GM18519 (cell line): ENCODE results near the gene TSEN54.
"Not testable (repeated sequence)": the region's sequence is repeated elsewhere in the genome, so short reads cannot be mapped to it uniquely, and the experiment has no call there.

Source experiments
- ATAC-seq: cut with Tn5 transposase; IDR thresholded peaks from one replicate; pipeline ENCODE4 v1.9.1; 2021; ENCODE audit warnings: mild to moderate bottlenecking, moderate library complexity; ENCODE audit not compliant: unreplicated experiment, low FRiP score

Gene TSEN54

DNA sequence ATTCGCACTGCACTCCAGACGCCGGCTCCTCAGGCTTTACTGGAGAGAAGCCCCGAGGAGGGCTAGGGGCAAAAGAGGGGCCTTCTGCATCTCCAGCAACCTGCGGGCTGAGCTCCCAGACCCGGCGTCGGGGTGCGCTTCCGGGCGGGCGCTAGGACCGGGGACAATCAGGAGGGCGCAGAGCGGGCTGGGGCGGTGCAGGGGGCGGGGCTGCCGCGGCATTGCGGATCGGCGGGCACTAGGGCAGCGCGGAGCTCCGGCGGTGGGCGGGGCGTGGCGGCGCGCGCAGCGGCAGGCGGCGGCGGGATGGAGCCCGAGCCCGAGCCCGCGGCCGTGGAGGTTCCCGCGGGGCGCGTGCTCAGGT lies at the start of gene TSEN54:
TSEN54 (plus strand) TSS at position 274 of the 364 bp plus-strand sequence; CDS start at position 307, 33 bp downstream.
- peak; percentile 36 for ATAC-seq

DNA sequence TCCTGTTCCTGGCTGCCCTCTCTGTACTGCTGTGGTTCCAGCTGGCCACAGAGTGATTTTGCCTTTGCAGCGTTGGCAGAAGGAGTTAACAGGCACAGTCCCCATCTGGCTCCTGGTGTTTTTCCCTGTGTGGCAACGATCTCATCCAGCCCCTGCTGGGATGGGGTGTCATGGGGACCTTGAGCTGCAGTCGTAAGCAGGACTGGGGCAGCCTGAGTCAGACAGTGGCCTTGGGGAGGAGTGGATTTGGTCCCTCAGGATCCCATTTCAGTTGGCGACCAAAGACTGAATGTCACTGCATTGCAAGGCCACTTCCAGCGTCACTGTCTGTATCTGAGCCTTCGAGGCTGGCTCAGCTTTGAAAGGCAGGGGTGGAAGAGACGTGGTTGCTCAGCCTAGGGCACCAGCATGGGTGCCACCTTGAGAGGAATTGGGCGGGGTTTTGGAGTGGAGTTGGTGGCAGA lies 48.0 kb upstream of the TSEN54 start:
- no peak for ATAC-seq

DNA sequence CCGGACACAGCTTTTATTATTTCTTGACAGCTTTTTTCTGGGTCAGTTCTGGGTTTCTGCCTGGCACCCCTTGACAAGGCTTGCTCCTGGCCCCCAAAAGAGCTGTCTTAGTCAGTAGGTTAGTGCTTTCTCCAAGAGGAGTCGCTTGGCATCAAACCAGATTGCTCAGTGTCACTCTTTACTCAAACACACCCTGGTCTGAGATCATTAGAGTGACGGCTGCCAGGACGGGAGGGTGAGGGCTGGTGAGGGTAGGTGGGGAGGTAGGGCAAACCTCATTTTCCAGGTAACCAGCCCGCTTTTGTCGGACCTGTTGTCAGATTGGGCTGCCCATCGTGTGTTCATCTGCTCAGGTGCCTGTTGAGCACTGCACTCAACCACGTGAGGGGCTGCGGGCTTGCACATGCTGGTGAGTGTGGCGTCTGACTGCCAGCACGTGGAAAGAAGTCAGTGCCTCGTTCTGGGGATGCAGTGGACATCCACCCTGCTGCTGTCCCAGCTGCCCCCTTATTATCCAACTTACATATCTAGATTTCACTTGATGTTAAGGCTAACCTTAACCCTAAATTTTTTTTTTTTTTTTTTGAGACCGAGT lies 47.5 kb upstream of the TSEN54 start:
- no peak for ATAC-seq

DNA sequence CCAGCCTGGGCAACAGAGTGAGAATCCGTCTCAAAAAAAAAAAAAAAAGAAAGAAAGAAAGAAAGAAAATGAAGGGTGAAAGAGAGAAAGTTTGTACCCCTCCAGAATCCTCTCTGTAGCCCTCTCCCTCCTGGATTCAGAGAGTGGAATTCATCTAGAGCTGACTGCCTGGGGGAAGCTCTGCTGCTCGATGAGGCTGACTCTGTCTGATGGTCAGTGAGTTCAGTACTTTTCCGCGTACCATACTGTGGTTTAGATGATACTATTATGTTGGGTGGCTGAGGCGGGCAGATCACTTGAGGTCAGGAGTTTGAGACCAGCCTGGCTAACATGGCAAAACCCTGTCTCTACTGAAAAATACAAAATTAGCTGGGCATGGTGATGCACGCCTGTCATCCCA lies 45.1 kb upstream of the TSEN54 start:
- ATAC-seq, result no peak

GRCh38 chr17:75472119-75472518 lies 44.2 kb upstream of the TSEN54 start:
- no peak for ATAC-seq

DNA sequence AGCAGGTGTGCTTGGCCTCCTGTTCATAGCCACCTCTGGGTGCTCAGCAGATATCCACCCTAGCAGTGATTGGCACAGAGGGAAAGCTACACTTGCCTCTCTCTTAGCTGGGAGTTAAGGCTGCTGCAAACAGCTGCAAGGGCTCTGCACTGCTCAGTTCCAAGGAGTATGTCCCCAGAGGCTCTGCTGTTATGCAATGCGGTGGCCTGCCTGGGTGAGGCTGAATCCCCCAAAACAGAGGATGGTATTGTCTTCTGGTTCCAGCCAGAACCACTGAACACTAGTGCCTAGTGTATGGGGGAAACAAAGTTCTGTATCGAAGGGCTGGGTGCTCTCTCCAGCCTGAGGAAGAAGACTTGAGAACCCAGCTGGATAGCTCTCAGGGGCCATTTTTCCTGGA lies 43.1 kb upstream of the TSEN54 start:
- ATAC-seq, result no peak

DNA sequence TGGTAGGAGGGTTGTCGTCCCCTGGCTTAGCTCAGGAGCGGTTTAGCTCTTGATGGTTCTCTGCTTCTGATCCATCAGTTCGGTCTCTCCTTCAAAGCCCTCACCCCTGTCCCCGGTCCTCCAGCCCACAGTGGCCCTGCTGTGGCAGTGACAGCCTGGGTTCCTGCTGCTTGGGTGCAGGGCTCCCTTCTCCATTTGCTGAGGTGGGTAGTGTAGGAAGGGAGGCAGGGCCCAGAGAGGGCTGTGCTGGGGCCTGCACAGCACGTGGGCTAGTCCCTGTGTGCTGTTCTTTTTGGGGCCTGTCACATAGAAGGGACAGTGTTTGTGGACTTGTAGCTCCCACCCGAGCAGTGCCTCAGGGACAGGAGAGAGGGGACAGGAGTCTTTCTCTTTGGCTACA lies 41.6 kb upstream of the TSEN54 start:
- no peak for ATAC-seq

DNA sequence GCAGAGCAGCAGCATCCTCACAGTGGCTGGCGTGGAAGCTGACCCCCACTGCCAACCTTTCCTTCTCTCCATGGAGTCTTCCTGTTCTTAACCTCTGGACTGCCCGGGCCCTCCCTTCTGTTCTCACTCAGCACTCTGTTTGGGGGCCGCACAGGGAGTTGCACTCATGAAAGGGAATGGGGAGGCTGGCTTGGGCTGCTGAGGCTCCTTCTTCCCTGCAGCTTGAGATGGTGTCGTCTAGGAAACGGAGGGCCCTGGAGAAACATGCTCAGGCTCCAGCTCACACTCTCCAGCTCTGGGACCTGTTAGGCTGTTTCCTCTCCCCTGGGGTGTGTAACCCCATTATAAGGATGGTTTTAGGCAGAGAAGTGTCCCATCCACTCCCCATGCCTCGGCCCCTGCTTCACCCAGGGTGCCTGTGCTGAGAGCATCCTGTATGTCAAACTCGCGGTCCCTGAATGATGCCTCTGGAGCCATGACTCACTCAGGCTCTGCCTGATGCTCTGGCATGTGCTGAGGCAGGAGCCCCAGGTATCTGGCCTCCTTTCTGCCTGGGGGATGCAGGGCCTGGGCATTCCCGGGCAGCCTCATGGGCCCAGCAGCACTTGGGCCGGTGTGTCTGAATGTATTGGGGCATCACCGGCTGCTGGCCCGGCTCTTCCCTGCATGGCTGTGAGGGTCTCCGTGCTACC lies 41.0 kb upstream of the TSEN54 start:
- no peak for ATAC-seq

- ATAC-seq, result no peak
Measured at GRCh38 chr17:75475851-75476250, 40.5 kb upstream of the TSEN54 start.

GRCh38 chr17:75476271-75476671 lies 40.1 kb upstream of the TSEN54 start:
- no peak for ATAC-seq

GRCh38 chr17:75476752-75477489 lies 39.4 kb upstream of the TSEN54 start:
- ATAC-seq, result no peak

GRCh38 chr17:75477490-75477862 lies 38.9 kb upstream of the TSEN54 start:
- not testable (repeated sequence) for ATAC-seq

- no peak for ATAC-seq
Measured at GRCh38 chr17:75478508-75478907, 37.8 kb upstream of the TSEN54 start.

DNA sequence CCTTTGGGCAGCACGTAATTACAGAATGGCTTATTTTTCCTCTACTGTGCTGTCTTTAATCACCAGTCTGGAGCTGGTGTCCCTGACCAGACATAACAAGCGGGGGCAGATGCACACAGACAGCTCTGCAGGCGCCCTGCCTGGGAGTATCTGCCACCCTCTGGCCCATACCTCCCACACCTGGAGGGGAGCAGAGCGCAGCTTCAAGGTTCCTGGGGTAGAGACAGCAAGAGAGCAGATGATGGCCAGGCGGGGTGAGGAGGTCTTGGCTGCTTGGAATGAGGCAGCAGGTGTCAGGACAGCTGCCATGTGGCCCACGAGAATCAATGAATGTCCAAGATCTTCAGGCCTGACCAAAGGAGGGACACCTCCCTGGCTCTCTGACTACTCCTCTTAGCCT lies 36.0 kb upstream of the TSEN54 start:
- no peak for ATAC-seq

GRCh38 chr17:75481194-75482068 lies 34.9 kb upstream of the TSEN54 start:
- no peak for ATAC-seq

DNA sequence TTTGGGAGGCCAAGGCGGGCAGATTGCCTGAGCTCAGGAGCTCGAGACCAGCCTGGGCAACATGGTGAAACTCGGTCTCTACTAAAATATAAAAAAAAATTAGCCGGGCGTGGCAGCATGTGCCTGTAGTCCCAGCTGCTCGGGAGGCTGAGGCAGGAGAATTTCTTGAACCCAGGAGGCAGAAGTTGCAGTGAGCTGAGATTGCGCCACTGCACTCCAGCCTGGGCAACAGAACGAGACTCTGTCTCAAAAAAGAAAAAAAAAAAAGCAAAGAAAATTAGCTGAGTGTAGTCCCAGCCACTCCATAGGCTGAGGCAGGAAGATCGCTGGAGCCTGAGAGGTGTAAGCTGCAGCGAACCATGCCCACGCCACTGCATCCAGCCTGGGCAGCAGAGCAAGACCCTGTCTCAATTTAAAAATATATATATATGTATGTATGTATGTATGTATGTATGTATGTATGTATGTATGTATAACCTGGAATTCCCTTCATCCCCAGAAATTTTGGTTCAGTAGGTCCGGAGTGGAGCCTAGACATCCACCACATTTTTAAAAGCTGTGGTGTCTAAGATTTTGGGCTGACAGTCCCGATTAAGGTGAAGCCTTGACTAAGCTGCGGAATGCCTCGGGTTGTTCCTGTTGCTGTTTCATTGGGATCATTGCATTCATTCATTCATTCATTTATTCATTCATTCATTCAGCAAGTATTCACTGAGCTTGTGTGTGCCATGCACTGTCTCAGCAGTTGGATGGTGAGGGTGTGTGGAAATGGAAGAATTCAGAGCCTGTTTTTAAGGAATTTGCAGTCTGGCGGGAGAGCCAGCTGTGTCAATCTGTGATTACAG lies 34.0 kb upstream of the TSEN54 start:
- ATAC-seq, result no peak

- no peak for ATAC-seq
Measured at GRCh38 chr17:75485688-75486087, 30.6 kb upstream of the TSEN54 start.

- no peak for ATAC-seq
Measured at GRCh38 chr17:75486151-75486550, 30.2 kb upstream of the TSEN54 start.

GRCh38 chr17:75486951-75487350 lies 29.4 kb upstream of the TSEN54 start:
- ATAC-seq, result no peak
